ENCODE measurements around the gene FIGN. TPM values are rescaled to one million over a fixed set of nuclear protein-coding genes. Genes with fewer than 3 reads are reported as not detected.

The FIGN gene
- total RNA-seq, 1 donor from 2014 or later = 5.8 TPM

- no peaks in the 10 kb centered on the region for H3K9me3 ChIP-seq
- no peaks in the 10 kb centered on the region for H3K4me1 ChIP-seq
- intact Hi-C loops (cut with DNase I) = no loop called here
- no peak overlapping the region for H3K27ac ChIP-seq
- DNase-seq (no peak), ATAC-seq (no peak)
- no peaks in the 10 kb centered on the region for H3K36me3 ChIP-seq
- H3K27me3 ChIP-seq (ENCODE audit: low read depth) = no peaks in the 10 kb centered on the region
- no peak overlapping the region for H3K4me3 ChIP-seq
- TF ChIP-seq, protein P1, sequence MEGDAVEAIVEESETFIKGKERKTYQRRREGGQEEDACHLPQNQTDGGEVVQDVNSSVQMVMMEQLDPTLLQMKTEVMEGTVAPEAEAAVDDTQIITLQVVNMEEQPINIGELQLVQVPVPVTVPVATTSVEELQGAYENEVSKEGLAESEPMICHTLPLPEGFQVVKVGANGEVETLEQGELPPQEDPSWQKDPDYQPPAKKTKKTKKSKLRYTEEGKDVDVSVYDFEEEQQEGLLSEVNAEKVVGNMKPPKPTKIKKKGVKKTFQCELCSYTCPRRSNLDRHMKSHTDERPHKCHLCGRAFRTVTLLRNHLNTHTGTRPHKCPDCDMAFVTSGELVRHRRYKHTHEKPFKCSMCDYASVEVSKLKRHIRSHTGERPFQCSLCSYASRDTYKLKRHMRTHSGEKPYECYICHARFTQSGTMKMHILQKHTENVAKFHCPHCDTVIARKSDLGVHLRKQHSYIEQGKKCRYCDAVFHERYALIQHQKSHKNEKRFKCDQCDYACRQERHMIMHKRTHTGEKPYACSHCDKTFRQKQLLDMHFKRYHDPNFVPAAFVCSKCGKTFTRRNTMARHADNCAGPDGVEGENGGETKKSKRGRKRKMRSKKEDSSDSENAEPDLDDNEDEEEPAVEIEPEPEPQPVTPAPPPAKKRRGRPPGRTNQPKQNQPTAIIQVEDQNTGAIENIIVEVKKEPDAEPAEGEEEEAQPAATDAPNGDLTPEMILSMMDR (IDR thresholded peaks at IDR 0.05) = no peak
Measured at GRCh38 chr2:163715668-163716067, 20.1 kb downstream of the FIGN start.

DNA sequence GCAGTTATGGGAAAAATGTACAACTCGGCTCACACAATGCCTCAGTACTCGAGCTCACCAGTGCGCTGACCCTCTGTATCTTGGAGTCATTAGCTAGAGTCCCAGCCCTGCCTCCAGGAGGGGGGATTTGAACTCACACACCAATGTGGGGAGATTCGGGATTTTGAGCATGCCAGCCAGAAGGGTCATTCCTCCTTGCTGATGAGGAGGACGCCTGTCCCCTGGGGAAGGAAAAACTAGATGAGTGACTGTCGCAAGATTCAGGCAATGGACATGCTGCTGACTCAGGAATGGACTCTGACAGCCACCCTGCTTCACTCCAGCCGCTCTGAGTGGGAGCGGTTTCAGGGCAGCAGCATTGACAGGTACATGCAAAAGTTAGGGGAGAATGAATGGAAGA is 20.6 kb downstream of the FIGN start:
- Histone ChIP-seq H3K9me3 (no peaks in the 10 kb centered on the region), H3K4me1 (no peaks in the 10 kb centered on the region), H3K27ac (no peak overlapping the region), H3K27me3 (ENCODE audit: low read depth) (no peaks in the 10 kb centered on the region), H3K4me3 (no peak overlapping the region), H3K36me3 (no peaks in the 10 kb centered on the region)
- intact Hi-C loops (cut with DNase I) = no loop called here
- no peak for DNase-seq
- no peak for ATAC-seq
- TF ChIP-seq, protein P1 (IDR thresholded peaks at IDR 0.05) = no peak

DNA sequence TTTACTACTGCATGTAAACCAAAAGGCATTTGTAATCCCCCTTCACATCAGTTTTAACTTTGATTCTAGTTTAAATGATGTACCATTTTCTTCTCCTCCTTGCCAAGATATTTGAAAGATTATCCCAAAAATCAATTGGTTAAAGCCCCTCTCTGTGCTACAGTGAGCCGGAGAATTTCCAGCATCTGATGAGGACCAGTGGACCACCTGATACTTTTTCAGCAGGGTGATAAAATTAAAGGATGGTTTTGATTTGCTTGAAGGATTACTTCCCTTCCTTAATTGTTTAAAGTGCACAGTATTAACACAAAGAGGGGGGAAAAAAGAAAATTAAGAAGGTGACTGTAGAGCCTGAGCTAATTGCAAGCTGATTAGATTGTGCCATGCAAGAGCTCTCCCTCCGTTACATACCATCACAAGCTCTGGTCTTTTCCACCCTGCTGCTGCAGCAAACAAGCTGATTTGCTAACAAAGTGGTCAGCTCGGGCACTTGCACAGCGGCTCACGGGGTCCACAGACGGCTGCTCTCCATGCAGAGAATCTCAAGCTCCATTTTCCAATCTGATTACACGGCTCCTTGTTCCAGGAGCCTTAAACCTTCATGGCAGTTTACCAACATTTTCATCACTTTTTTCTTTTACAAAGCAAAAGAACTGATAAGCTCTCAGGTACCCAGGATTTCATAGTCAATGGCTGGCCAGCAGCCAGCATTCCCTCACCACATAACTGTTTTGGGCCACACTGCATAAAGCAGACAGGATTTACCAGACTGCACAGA is 22.1 kb downstream of the FIGN start:
- H3K4me1 ChIP-seq = no peaks in the 10 kb centered on the region
- no peaks in the 10 kb centered on the region for H3K27me3 ChIP-seq (ENCODE audit: low read depth)
- ATAC-seq (no peak), DNase-seq (no peak)
- intact Hi-C loops (cut with DNase I) = no loop called here
- H3K9me3 ChIP-seq = no peaks in the 10 kb centered on the region
- no peak overlapping the region for H3K4me3 ChIP-seq
- H3K27ac ChIP-seq = no peak overlapping the region
- no peaks in the 10 kb centered on the region for H3K36me3 ChIP-seq
- TF ChIP-seq, protein P1 (IDR thresholded peaks at IDR 0.05) = no peak

- Histone ChIP-seq H3K27me3 (ENCODE audit: low read depth) (no peaks in the 10 kb centered on the region), H3K4me3 (no peak overlapping the region), H3K27ac (no peak overlapping the region), H3K4me1 (no peaks in the 10 kb centered on the region), H3K9me3 (no peaks in the 10 kb centered on the region), H3K36me3 (no peaks in the 10 kb centered on the region)
- TF ChIP-seq, protein P1 (IDR thresholded peaks at IDR 0.05) = no peak
- intact Hi-C loops (cut with DNase I) = no loop called here
- DNase-seq (no peak), ATAC-seq (no peak)
Measured at GRCh38 chr2:163711699-163712098, 24.1 kb downstream of the FIGN start.

GRCh38 chr2:163711258-163711657 is 24.6 kb downstream of the FIGN start:
- intact Hi-C loops (cut with DNase I) = no loop called here
- H3K36me3 ChIP-seq = no peaks in the 10 kb centered on the region
- no peaks in the 10 kb centered on the region for H3K9me3 ChIP-seq
- no peak overlapping the region for H3K4me3 ChIP-seq
- ATAC-seq (no peak), DNase-seq (no peak)
- no peaks in the 10 kb centered on the region for H3K4me1 ChIP-seq
- TF ChIP-seq, protein P1 (IDR thresholded peaks at IDR 0.05) = no peak
- H3K27ac ChIP-seq = no peak overlapping the region
- H3K27me3 ChIP-seq (ENCODE audit: low read depth) = no peaks in the 10 kb centered on the region
